GM18519 (cell line): Measurements from ENCODE around the gene PKN1.
"Not testable (repeated sequence)": the region's sequence is repeated elsewhere in the genome, so short reads cannot be mapped to it uniquely, and the experiment has no call there.

ENCODE experiments used
- ATAC-seq: cut with Tn5 transposase; IDR thresholded peaks from one replicate; pipeline ENCODE4 v1.9.1; 2021; ENCODE audit warnings: mild to moderate bottlenecking, moderate library complexity; ENCODE audit not compliant: unreplicated experiment, low FRiP score

PKN1 gene

GRCh38 chr19:14452303-14452702, 19.2 kb downstream of the PKN1 start:
- not testable (repeated sequence) for ATAC-seq

- ATAC-seq, result no peak
Observed at GRCh38 chr19:14459703-14460102, 26.6 kb downstream of the PKN1 start.

GRCh38 chr19:14460935-14461334, 27.8 kb downstream of the PKN1 start:
- ATAC-seq, result no peak

GRCh38 chr19:14462401-14462800, 29.3 kb downstream of the PKN1 start:
- ATAC-seq, result not testable (repeated sequence)

GRCh38 chr19:14463747-14464146, 30.6 kb downstream of the PKN1 start:
- ATAC-seq, result no peak

- no peak for ATAC-seq
Observed at GRCh38 chr19:14467391-14467790, 34.3 kb downstream of the PKN1 start.

- ATAC-seq, result no peak
Observed at GRCh38 chr19:14467816-14468215, 34.7 kb downstream of the PKN1 start.

- no peak for ATAC-seq
Observed at GRCh38 chr19:14470031-14470876, 37.1 kb downstream of the PKN1 start.

- no peak for ATAC-seq
Observed at GRCh38 chr19:14471436-14472187, 38.5 kb downstream of the PKN1 start.

- no peak for ATAC-seq
Observed at GRCh38 chr19:14472202-14472938, 39.3 kb downstream of the PKN1 start.

GRCh38 chr19:14473073-14473977, 40.2 kb downstream of the PKN1 start:
- no peak for ATAC-seq

- ATAC-seq, result no peak
Observed at GRCh38 chr19:14473978-14474578, 41.0 kb downstream of the PKN1 start.

- ATAC-seq, result no peak
Observed at GRCh38 chr19:14474827-14475226, 41.7 kb downstream of the PKN1 start.

- ATAC-seq, result no peak
Observed at GRCh38 chr19:14475251-14476073, 42.4 kb downstream of the PKN1 start, which contains the start of gene PTGER1. Gene PTGER1, minus strand, starts transcription at chr19:14475354. Its CDS starts 1,034 bp downstream, at chr19:14474320.

GRCh38 chr19:14476327-14476672, 43.2 kb downstream of the PKN1 start:
- no peak for ATAC-seq

GRCh38 chr19:14476673-14477401, 43.7 kb downstream of the PKN1 start:
- no peak for ATAC-seq

GRCh38 chr19:14477418-14478112, 44.5 kb downstream of the PKN1 start:
- no peak for ATAC-seq
